ENCODE results near the gene STRA6.

DNA sequence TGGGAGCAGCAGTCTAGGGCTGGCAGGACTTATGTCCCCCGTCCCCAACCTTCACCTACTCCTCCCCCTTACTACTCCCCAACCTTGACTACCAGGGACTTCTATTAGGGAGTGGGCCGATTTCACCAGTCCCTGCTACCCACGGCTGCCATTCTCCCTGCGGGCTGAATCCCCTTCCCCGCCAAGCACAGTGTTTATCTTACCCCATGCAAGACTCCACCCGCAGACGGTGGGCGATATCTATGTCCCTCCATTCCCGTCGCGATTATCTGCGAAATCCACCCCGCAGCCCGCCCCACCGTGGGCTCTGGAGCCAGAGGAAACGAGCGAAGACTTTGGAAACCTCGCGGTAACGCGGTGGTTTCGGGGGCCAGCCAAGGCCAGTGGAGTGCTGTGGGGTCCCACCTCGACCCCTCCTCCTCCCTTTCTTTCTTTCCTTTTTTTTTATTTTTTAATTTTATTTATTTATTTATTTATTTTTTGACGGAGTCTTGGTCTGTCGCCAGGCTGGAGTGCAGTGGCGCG lies 67.5 kb downstream of the STRA6 start:
- TF ChIP-seq, protein P1, sequence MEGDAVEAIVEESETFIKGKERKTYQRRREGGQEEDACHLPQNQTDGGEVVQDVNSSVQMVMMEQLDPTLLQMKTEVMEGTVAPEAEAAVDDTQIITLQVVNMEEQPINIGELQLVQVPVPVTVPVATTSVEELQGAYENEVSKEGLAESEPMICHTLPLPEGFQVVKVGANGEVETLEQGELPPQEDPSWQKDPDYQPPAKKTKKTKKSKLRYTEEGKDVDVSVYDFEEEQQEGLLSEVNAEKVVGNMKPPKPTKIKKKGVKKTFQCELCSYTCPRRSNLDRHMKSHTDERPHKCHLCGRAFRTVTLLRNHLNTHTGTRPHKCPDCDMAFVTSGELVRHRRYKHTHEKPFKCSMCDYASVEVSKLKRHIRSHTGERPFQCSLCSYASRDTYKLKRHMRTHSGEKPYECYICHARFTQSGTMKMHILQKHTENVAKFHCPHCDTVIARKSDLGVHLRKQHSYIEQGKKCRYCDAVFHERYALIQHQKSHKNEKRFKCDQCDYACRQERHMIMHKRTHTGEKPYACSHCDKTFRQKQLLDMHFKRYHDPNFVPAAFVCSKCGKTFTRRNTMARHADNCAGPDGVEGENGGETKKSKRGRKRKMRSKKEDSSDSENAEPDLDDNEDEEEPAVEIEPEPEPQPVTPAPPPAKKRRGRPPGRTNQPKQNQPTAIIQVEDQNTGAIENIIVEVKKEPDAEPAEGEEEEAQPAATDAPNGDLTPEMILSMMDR (conservative IDR thresholded peaks at IDR 0.05; ENCODE audit: low read depth, low read length), result no peak
- no peak for TF ChIP-seq EZH2 (IDR thresholded peaks at IDR 0.05; ENCODE audit: borderline replicate concordance, low read depth, low read length, poor library complexity, severe bottlenecking)
